Measurements from ENCODE around the gene GAREM1. TPM values are rescaled to one million over a fixed set of nuclear protein-coding genes. Genes with fewer than 3 reads are reported as not detected.
"Not testable (repeated sequence)": the region's sequence is repeated elsewhere in the genome, so short reads cannot be mapped to it uniquely, and the experiment has no call there.

Gene GAREM1
- total RNA-seq, 1 experiment from 2014 or later, result 21.4 TPM

GRCh38 chr18:32349728-32350395, 120.8 kb downstream of the GAREM1 start:
- Mint-ChIP-seq H3K4me3 (ENCODE audit: unreplicated experiment) (peak overlapping the region; percentile 67), H3K27me3 (ENCODE audit: insufficient read depth, unreplicated experiment) (no peaks in the 10 kb centered on the region), H3K36me3 (ENCODE audit: insufficient read depth, unreplicated experiment) (peaks cover 6% of the 10 kb centered on the region), H3K9me3 (ENCODE audit: unreplicated experiment) (no peaks in the 10 kb centered on the region), H3K27ac (ENCODE audit: low read depth, unreplicated experiment) (peak overlapping the region; percentile 94), H3K4me1 (ENCODE audit: insufficient read depth, unreplicated experiment) (peaks cover 28% of the 10 kb centered on the region)
- BruUV-seq (replicated peaks), result TSS peak; percentile 92
- peak; percentile 94 for DNase-seq (ENCODE audit: unreplicated experiment)
- ChIA-PET POLR2A (interaction anchor here (0.6 to 3.8 kb wide), 18 partner anchors 12 to 1152 kb away, joined by 3 to 36 read pairs (median 4); partner anchors contain the start of gene GAREM1), CTCF (interaction anchor here (0.6 to 1.9 kb wide), 6 partner anchors 18 to 199 kb away, joined by 3 to 6 read pairs (median 3); no protein-coding TSS in a partner anchor)
- intact Hi-C loops (cut with micrococcal nuclease), result loop anchor here (1.0 to 2.0 kb wide), 2 partner anchors 33 kb away; no protein-coding TSS in a partner anchor
- no peak for TF ChIP-seq CTCF (IDR thresholded peaks at IDR 0.05; ENCODE audit: unreplicated experiment)

GRCh38 chr18:32346671-32347070, 124.0 kb downstream of the GAREM1 start:
- Mint-ChIP-seq H3K4me1 (ENCODE audit: insufficient read depth, unreplicated experiment) (peaks cover 20% of the 10 kb centered on the region), H3K36me3 (ENCODE audit: insufficient read depth, unreplicated experiment) (peaks cover 20% of the 10 kb centered on the region), H3K9me3 (ENCODE audit: unreplicated experiment) (no peaks in the 10 kb centered on the region), H3K4me3 (ENCODE audit: unreplicated experiment) (no peak overlapping the region), H3K27ac (ENCODE audit: low read depth, unreplicated experiment) (no peak overlapping the region), H3K27me3 (ENCODE audit: insufficient read depth, unreplicated experiment) (no peaks in the 10 kb centered on the region)
- intact Hi-C loops (cut with micrococcal nuclease), result no loop called here
- TF ChIP-seq CTCF (IDR thresholded peaks at IDR 0.05; ENCODE audit: unreplicated experiment), result no peak
- ChIA-PET POLR2A (interaction anchor here (1.6 kb wide), 1 partner anchor 10 kb away, joined by 3 read pairs; no protein-coding TSS in a partner anchor), CTCF (no interaction called here)
- BruUV-seq (replicated peaks), result no TSS peak
- no peak for DNase-seq (ENCODE audit: unreplicated experiment)

- Mint-ChIP-seq H3K27ac (ENCODE audit: low read depth, unreplicated experiment) (no peak overlapping the region), H3K27me3 (ENCODE audit: insufficient read depth, unreplicated experiment) (no peaks in the 10 kb centered on the region), H3K4me1 (ENCODE audit: insufficient read depth, unreplicated experiment) (peaks cover 12% of the 10 kb centered on the region), H3K9me3 (ENCODE audit: unreplicated experiment) (no peaks in the 10 kb centered on the region), H3K36me3 (ENCODE audit: insufficient read depth, unreplicated experiment) (peaks cover 34% of the 10 kb centered on the region), H3K4me3 (ENCODE audit: unreplicated experiment) (no peak overlapping the region)
- ChIA-PET POLR2A (no interaction called here), CTCF (interaction anchor here (0.5 to 1.8 kb wide), 4 partner anchors 14 to 186 kb away, joined by 3 to 6 read pairs (median 4); no protein-coding TSS in a partner anchor)
- DNase-seq (ENCODE audit: unreplicated experiment), result no peak
- no TSS peak for BruUV-seq (replicated peaks)
- intact Hi-C loops (cut with micrococcal nuclease), result no loop called here
- TF ChIP-seq CTCF (IDR thresholded peaks at IDR 0.05; ENCODE audit: unreplicated experiment), result no peak
Observed at GRCh38 chr18:32343634-32344033, 127.0 kb downstream of the GAREM1 start.

GRCh38 chr18:32341112-32341511, 129.6 kb downstream of the GAREM1 start:
- DNase-seq (ENCODE audit: unreplicated experiment); intact Hi-C loops (cut with micrococcal nuclease); H3K9me3 Mint-ChIP-seq (ENCODE audit: unreplicated experiment); POLR2A ChIA-PET; H3K4me3 Mint-ChIP-seq (ENCODE audit: unreplicated experiment); BruUV-seq (replicated peaks); H3K27ac Mint-ChIP-seq (ENCODE audit: low read depth, unreplicated experiment); H3K27me3 Mint-ChIP-seq (ENCODE audit: insufficient read depth, unreplicated experiment): not testable (repeated sequence)
- CTCF ChIA-PET, result interaction anchor here (0.6 kb wide), 1 partner anchor 289 kb away, joined by 5 read pairs; no protein-coding TSS in a partner anchor
- Mint-ChIP-seq H3K4me1 (ENCODE audit: insufficient read depth, unreplicated experiment) (peaks cover 12% of the 10 kb centered on the region), H3K36me3 (ENCODE audit: insufficient read depth, unreplicated experiment) (peaks cover 34% of the 10 kb centered on the region)
